ENCODE measurements around the gene VARS1.
"Not testable (repeated sequence)": the region's sequence is repeated elsewhere in the genome, so short reads cannot be mapped to it uniquely, and the experiment has no call there.

VARS1 gene

GRCh38 chr6:31795616-31796298 lies at the start of gene VARS1:
VARS1 (minus strand) TSS chr6:31795752; CDS start chr6:31795217, 535 bp downstream.
- in situ Hi-C loops (cut with MboI; ENCODE audit: low sequenced_read_pairs): no loop called here

- in situ Hi-C loops (cut with MboI; ENCODE audit: low sequenced_read_pairs): no loop called here
Measured at GRCh38 chr6:31844507-31844906, 49.0 kb upstream of the VARS1 start.

GRCh38 chr6:31842053-31842452 lies 46.5 kb upstream of the VARS1 start:
- in situ Hi-C loops (cut with MboI; ENCODE audit: low sequenced_read_pairs): no loop called here

GRCh38 chr6:31839779-31840126 lies 44.2 kb upstream of the VARS1 start:
- in situ Hi-C loops (cut with MboI; ENCODE audit: low sequenced_read_pairs): not testable (repeated sequence)

- in situ Hi-C loops (cut with MboI; ENCODE audit: low sequenced_read_pairs): no loop called here
Measured at GRCh38 chr6:31838968-31839367, 43.4 kb upstream of the VARS1 start.

GRCh38 chr6:31838114-31838553 lies 42.6 kb upstream of the VARS1 start:
- in situ Hi-C loops (cut with MboI; ENCODE audit: low sequenced_read_pairs): not testable (repeated sequence)

- in situ Hi-C loops (cut with MboI; ENCODE audit: low sequenced_read_pairs): no loop called here
Measured at GRCh38 chr6:31837369-31838113, 42.0 kb upstream of the VARS1 start.

- in situ Hi-C loops (cut with MboI; ENCODE audit: low sequenced_read_pairs): no loop called here
Measured at GRCh38 chr6:31836474-31837368, 41.2 kb upstream of the VARS1 start.

GRCh38 chr6:31836047-31836473 lies 40.5 kb upstream of the VARS1 start:
- in situ Hi-C loops (cut with MboI; ENCODE audit: low sequenced_read_pairs): no loop called here

- in situ Hi-C loops (cut with MboI; ENCODE audit: low sequenced_read_pairs): no loop called here
Measured at GRCh38 chr6:31834367-31835250, 39.1 kb upstream of the VARS1 start.

GRCh38 chr6:31831350-31832215 lies 36.0 kb upstream of the VARS1 start:
- in situ Hi-C loops (cut with MboI; ENCODE audit: low sequenced_read_pairs): no loop called here

GRCh38 chr6:31830886-31831335 lies 35.4 kb upstream of the VARS1 start:
- in situ Hi-C loops (cut with MboI; ENCODE audit: low sequenced_read_pairs): no loop called here

GRCh38 chr6:31829633-31830283 lies 34.2 kb upstream of the VARS1 start:
- in situ Hi-C loops (cut with MboI; ENCODE audit: low sequenced_read_pairs): no loop called here

- in situ Hi-C loops (cut with MboI; ENCODE audit: low sequenced_read_pairs): no loop called here
Measured at GRCh38 chr6:31827286-31828079, 31.9 kb upstream of the VARS1 start, which contains the start of gene HSPA1B. HSPA1B (plus strand) TSS chr6:31827738; CDS start chr6:31827951, 213 bp downstream.

- in situ Hi-C loops (cut with MboI; ENCODE audit: low sequenced_read_pairs): no loop called here
Measured at GRCh38 chr6:31826793-31827285, 31.3 kb upstream of the VARS1 start.

GRCh38 chr6:31825553-31825952 lies 30.0 kb upstream of the VARS1 start:
- in situ Hi-C loops (cut with MboI; ENCODE audit: low sequenced_read_pairs): no loop called here

GRCh38 chr6:31823592-31824196 lies 28.1 kb upstream of the VARS1 start:
- in situ Hi-C loops (cut with MboI; ENCODE audit: low sequenced_read_pairs): not testable (repeated sequence)

Data from hTERT RPE-1 (cell line).